GM18909 (cell line): Measurements from ENCODE around the gene SGK1.
"Not testable (repeated sequence)": the region's sequence is repeated elsewhere in the genome, so short reads cannot be mapped to it uniquely, and the experiment has no call there.

Experiments used
- ATAC-seq: cut with Tn5 transposase; IDR thresholded peaks from one replicate; pipeline ENCODE4 v1.9.1; 2021; ENCODE audit warnings: mild to moderate bottlenecking; ENCODE audit not compliant: unreplicated experiment, poor library complexity

Gene SGK1

DNA sequence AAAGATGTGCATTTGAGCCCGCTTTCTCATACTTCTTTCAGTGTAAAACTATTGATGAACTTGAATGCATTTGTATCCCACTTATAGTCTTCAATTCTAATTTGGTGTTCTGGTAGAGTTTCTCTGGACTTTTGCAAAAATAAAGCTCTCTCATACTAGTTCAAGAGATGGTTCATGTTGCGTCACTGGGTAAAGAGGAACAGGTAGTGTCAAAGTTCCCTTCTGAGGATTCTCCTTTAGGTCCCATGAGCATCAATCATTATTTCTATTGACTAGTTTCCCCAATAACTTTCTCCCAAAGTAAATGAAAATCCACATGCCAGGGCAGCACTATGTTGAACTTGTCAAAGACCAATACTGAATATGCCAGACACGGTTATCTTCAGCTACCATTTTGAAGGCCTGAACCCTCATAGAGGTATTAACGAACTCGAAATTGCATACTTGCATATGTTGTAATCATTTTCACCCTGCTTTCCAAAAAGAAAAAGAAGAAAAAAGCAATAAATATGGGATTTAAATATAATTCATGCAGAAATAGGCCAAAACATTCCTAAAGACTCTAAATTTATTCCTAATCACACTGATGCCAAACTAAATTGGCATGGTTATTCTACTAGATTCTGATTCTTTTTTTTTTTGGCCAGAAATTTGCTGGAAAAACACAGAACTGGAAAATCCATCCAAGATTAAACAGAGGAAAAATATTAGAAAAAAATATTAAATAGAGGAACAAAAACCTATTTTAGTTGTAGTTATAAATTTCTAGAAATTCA, 84.5 kb downstream of the SGK1 start:
- ATAC-seq = no peak

DNA sequence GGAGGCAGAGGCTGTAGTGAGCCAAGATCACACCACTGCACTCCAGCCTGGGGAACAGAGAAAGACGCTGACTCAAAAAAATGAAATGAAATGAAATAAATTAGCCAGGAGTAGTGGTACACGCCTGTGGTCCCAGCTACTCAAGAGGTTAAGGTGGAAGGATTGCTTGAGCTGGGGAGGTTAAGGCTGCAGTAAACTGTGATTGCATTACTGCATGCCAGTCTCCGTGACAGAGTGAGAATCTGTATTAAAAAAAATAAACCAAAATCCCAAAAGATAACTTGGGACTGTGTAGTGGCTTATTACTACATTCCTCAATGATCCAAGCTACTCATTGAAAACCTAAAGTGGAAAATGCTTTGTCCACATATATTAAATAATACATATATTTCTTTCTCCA, 87.0 kb downstream of the SGK1 start:
- ATAC-seq = no peak

DNA sequence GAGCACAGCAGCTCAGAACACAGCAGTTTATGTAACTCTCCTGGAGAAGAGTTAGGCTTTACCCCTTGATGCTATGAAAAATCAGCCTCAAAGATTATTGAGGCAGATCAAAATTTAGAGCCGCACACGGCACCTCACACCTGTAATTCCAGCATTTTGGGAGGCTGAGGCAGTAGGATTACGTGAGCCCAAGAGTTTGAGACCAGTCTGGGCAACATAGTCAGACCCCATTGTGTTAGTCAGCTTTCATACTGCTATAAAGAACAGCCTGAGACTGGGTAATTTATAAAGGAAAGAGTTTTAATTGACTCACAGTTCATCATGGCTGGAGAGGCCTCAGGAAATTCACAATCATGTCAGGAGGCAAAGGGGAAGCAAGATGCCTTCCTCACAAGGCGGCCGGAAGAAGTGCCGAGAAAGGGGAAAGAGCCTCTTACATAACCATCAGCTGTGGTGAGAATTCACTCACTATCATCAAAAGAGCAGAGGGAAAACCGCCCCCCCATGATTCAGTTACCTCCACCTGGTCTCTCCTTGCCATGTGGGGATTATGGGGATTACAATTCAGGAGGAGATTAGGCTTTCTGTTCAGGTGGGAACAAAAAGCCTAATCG, 87.7 kb downstream of the SGK1 start:
- no peak for ATAC-seq

DNA sequence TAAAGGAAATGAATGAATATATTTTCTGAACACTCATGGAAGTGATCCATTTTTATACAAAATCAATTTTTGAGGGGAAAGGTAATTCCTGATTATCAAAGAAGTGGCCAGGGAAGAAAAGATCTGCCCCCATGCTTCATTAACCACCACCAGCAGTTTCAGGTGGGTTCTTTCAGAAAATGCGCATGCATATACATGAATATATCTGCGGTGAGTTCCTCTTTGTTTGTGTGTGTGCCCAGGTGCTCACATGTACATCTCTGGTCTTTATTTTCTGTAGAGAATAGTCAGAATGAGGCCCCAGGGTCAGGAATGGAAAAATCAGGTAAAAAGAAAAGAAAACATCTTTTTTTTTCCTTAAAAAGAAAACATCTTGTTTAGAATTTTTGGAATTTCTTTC, 88.4 kb downstream of the SGK1 start:
- no peak for ATAC-seq

DNA sequence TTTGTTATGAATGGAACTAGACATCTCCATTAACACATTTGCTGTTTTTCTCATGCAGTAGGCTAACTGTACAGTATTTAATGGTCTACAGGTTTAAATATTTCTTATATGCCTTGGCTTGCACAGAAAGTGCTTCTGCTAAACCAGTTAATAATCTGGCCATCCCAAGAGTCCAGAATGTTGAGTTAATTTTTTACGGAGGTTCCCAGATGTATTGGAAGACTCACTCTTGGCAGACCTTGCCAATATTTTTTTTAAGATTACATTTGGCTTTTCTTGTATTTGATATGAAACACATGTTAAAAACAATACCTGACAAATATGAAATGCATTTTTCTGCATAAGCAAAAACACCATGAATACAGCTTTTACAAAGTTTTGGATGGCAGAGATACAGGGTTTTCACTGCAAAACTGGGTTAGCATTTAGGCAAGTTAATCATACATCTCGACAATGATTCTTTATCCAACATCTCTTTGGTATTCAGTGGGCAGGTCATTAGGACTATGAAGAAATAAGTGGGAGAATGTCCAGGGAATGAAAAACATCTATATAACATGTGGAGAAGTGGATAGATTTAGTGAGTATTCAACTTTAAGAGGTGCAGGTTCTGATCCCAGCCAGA, 94.0 kb downstream of the SGK1 start:
- no peak for ATAC-seq

DNA sequence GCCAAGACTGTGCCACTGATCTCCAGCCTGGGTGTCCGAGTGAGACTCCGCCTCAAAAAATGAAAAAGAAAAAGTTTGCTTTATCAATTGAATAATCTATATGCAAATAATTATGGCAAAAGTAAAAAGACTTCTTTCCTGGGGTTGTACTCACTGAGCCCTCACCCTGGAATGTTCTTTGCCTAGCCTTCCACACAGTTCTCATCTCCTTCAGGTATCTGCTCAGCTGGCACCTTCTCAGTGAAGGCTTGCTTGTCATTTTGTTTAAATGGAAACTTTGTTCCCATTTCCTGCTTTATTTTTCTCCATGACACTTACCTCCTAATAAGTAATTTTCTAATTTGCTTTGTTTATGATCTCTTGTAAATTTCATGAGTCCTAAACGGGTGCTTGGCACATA, 96.7 kb downstream of the SGK1 start:
- ATAC-seq = no peak

DNA sequence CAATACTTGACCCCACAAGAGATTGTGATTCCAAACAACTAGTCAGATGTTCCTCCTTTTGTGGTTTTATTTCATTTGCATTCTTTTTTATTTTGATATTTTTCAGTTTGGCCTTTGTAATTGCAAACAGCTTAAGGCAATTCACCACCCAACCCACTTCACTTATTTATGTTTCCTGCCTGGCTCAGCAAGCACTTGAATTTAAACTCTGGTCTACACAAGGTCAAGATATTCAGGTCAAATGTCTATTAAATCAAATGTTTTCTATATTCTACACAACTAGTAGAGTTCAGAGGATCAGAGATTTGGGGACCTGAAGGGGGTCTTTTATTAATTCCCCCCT, 100.1 kb downstream of the SGK1 start:
- no peak for ATAC-seq

DNA sequence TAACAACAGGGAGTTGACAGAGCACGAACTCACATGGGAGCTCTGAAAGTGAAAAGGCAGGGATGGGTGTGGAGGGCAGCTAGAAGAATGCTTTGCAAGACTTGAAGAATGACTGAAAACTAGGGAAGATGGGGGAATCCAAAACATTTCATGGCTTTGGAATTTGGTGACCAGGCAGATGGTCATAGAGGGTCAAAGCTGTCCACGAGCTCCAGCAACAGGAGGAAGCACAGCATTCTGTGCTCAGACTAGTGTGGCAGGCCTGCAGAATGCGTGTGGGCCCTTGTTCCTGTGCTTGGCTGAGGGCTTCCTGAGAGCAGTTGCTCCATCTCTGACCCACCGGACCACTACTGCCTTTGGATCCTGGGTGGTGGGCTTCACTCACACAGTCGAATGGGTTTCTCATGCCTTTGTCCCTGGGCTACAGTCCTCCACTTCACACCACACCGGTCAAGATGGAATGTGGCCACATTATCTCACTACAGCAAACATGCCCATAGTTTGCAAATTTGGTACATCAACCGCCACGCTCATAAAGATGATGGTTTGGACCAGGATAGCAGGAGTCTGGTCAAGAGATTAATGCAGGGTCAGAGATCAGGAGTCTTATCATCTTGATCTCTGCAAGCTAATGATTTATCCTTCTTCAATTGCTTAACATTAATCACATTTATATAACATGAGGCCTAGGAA, 100.7 kb downstream of the SGK1 start:
- ATAC-seq = no peak

DNA sequence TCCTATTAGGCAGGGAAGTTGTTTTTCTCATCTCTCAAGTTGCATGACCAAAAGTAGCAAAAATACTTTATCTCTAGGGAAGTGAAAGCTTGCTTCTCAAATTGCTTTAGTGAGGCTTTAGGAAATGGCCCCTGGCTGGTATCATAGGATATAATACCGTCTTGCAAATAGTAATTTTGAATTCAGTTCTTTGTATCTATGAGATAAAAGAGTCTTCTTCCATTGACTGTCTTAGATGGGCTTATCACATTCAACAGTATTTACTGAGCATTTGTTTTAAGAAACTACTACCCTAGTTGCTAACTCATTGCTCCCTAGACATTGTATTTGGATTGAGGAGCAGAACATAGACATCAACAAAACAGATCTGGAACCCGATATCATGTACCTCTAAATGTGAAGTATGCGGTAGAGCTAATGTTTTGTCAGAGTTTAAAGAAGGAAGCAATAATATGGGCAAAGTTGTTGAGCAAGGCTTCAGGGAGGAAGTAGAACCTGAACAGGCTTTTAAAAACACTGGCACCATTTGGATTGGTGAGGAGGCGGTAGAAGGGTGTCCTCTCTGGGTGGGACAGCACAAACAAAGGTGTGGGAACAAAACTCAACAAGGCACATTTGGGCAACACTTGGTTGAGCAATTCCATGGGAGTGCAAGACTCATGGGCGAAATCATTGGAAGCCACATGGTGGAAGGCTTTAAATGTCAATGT, 101.5 kb downstream of the SGK1 start:
- ATAC-seq = peak; percentile 47

DNA sequence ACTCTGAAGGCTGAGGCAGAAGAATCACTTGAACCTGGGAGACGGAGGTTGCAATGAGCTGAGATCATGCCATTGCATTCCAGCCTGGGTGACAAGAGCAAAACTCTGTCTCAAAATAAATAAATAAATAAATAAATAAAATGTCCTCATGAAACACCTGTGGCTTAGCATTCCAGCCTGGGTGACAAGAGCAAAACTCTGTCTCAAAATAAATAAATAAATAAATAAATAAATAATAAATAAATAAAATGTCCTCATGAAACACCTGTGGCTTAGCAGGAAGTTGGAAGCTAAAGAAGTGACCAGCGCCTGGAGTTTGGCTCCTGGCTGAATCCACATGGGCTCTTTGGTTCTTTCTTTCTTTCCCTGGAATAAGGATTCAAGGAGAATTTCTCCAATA, 104.5 kb downstream of the SGK1 start:
- ATAC-seq = not testable (repeated sequence)

DNA sequence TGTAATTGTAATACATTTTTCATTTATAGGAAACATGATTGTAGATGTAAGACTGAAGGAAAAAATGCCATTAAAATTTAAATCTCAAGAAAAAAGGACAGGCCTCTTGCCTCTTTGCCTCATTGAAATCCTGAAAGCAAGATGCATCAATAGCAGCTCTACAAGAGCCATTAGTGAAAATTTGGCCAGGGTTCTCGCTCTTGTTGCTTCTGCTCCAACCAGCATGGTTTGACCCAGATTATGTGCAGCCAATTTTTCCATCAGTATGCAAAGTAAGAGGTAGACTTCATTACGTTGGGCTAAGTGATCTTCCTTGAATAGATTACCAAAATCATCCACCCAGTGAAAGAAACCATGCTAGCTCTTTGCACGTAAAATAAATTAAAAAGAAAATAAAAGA, 106.6 kb downstream of the SGK1 start:
- ATAC-seq = no peak

DNA sequence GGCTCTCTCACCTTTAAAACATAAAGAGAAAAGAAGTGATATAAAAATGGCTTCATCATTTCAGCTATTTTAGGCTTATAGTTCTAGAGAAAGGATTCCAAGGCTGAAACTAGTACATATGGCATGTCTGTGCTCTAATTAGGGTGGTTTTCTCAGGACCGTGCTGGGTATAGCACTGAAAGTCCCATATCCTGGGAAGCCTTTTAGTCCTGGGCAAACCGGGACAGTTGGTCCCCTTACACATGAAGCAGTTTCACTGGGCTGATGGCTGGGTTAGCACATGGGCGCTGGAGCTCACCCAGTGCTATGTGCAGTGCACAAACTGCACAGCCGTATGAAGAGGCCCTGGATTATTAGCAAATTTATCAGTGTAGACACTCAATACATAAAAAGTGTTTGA, 110.5 kb downstream of the SGK1 start:
- ATAC-seq = no peak

DNA sequence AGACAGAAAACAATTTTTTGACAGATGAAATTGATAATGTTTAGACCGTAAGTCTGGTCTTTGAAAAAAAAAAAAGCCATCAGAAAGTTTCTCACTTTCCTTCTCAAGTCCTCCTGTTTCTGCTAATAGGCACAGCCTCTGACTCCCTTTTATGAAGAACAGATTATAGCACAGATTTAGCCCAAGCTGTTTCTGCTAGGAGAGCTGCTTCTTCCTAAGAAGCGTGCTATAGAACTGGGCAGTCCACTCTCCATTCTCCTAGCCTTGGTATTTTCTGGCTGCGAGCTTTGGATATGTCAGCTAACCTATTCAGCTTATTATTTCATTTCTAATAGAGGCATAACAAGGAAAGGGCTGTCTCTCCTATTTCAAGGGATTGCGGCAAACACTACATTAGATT, 112.5 kb downstream of the SGK1 start:
- no peak for ATAC-seq

DNA sequence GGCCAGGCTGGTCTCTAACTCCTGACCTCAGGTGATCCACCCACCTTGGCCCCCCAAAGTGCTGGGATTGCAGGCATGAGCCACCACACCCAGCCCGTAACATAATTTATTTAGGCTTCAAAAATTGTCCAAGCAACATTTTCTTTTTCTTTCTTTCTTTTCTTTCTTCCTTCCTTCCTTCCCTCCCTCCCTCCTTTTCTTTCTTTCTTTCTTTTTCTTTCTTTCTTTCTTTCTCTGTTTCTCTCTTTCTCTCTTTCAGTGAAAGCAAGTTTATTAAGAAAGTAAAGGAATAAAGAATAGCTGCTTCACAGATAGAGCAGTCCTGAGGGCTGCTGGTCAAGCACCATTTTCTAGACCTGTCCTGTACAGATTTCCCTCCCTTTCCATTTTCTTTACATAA, 113.2 kb downstream of the SGK1 start:
- not testable (repeated sequence) for ATAC-seq

DNA sequence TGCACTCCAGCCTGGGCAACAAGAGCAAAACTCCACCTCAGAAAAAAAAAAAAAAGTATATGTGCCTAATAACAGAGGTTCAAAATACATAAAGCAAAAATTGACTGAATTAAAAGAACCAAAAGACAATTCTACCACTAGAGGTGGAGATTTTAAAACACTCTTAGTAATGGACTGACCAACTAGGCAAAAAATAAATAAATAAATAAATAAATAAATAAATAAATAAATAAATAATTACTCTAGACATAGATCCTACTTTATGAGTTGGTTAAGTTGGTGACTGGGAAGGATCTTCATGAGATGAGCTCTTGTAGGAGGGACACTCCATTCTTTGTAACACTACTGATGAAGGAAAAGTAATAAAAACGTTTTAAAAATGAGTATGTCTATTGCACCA, 113.9 kb downstream of the SGK1 start:
- no peak for ATAC-seq

DNA sequence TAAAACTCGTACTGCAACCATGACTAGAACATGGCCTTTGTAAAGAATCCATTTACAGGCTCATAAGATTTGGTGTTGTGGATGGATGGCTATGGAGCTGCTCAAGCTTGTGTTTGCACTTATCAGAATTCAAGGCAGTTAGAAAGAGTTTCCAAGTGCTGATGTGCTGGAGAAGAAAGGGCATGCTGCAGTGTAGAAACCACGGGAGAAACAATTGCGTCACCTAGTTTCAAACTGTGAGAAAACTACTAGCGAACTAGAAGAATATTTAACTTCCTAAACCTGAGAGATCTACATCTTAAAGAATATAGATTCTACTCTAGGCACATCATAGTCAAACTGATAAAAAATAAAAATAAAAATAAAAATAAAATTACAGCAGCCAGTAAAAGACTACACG, 116.2 kb downstream of the SGK1 start:
- ATAC-seq = no peak

DNA sequence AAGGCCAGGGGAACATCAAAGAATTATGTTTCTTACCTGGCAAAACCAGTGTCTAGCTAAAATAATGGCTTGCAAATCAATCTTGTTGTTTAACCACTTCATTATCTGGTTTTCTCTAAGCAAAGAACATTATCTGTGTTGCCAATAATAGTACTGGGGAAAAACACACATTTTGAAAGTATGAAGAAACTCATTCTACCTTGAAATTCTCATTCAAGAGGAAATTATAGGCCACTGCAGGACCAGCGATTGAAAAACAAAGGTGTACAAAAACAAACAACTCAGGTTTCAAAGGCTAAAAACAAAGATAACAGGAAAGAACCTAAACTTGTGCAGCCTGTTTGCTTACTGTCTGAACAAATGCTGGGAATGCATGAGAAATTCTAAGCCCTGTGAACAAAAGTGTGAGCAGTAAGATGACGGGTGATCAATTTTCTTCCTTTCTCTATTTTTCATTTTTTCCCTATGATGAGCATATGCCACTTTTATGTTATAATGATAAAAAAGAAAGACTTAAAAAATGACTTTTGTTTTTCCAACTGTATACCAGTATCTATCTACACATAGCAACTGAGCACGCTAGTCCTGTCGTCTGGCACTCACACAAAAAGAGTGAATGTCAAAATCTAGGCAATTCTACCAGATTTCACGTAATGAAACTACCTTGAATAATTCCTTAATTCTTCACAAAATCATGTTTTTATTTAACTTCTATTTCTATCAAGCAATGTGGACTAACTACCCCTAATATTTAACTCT, 117.9 kb downstream of the SGK1 start:
- no peak for ATAC-seq

DNA sequence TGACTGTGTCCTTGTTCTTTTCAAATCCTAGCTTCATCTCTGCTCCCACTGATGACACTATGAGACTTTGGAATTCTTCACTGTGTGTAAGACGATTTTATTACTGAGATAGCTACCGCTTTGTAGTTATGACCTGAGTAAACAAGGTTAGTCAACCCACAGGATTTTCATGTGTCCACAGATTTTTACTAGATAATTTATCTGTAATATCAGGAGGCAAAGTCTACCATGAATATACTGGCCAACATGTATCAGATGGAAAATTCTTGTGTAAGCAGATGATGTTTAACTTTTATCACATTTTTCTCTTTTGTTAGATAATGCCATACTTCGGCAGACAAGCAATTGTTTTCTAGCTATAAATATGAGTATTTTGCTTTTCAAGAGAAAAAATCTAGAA, 119.8 kb downstream of the SGK1 start:
- no peak for ATAC-seq

DNA sequence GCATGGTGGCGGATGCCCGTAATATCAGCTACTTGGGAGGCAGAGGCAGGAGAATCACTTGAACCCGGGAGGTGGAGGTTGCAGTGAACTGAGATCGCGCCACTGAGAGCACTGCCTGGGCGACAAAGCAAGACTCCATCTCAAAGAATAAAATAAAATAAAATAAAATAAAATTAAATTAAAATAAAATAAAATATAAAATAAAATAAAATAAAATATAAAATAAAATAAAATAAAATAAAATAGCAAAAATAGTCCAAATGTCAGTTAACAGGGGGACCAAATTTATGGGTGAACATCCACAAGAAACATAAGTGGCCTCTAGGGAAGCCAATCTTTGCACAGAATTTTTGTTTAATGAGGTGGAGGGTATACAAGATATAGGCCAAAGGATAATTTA, 120.2 kb downstream of the SGK1 start:
- not testable (repeated sequence) for ATAC-seq
